HG02840 (cell line): ENCODE results near the gene SRRM1.
"Not testable (repeated sequence)": the region's sequence is repeated elsewhere in the genome, so short reads cannot be mapped to it uniquely, and the experiment has no call there.

ENCODE experiments used
- ATAC-seq: cut with Tn5 transposase; IDR thresholded peaks from one replicate; pipeline ENCODE4 v1.9.1; 2021; ENCODE audit warnings: mild to moderate bottlenecking, moderate library complexity, moderate number of reproducible peaks; ENCODE audit not compliant: unreplicated experiment, low FRiP score

SRRM1 gene

DNA sequence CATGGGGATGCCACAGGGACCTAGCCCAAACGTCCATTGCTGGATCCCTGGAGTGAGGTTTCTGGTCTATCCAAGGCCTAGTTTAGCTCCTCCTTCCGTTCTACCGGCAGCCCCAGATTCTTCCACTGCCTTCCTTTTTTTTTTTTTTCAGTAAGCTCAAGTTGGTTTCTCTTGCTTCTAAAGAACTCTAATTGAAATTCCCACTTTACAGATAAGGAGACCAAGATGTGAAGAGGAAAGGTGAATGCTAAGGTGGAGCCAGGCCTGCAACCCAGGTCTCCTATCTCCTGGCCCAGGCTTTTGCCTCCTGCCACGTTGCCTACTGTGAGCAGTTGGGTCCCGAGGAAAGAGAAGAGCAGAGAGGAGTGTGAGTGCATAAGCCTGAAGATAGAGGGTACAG, 70.6 kb downstream of the SRRM1 start:
- ATAC-seq, result no peak

DNA sequence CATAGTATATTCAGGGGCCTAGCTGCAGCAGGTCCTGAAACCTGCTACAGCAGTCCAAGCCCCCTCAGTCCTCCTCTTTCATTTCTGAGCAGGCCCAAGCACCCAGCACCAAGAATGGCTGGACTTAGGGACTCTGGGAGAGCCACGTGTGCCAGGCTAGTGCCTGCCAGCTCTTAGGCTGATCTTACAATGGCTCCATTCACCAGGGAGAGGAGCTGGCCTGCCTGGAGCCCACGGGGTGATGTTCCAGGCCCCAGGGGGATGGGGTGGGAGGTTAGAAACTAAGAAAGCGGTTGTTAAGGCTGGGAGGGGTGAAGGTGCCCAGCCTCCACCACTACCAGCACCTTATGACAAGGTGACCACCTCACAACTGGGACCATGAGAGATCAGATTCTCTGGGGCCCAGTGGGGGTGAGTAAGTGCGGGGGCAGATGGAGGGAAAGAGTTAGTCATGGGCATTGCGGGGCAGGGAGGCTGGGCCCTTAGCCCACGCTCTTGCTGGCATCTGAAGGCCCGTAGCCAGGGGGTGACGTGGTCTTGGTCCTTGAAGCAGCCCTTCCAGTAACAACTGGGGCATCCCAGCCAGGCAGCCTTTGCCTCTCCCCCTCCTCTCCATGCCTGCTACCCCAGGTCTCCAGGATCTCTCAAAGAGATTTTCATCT, 71.9 kb downstream of the SRRM1 start:
- no peak for ATAC-seq

DNA sequence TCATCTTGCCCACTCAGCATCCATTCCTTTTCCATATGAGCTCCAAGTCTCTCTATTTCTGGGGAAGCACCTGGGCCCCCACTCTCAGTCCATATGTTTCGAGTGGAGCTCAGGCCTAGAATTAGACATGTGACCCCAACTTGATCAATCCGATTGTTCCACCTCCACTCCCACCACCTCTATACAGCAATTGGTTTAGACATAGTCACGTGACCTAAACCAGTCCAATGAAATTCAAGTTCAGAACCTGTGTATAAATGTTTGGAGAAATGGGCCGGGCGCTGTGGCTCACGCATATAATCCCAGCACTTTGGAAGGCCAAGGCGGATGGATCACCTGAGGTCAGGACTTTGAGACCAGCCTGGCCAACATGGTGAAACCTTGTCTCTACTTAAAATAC, 72.6 kb downstream of the SRRM1 start:
- no peak for ATAC-seq

DNA sequence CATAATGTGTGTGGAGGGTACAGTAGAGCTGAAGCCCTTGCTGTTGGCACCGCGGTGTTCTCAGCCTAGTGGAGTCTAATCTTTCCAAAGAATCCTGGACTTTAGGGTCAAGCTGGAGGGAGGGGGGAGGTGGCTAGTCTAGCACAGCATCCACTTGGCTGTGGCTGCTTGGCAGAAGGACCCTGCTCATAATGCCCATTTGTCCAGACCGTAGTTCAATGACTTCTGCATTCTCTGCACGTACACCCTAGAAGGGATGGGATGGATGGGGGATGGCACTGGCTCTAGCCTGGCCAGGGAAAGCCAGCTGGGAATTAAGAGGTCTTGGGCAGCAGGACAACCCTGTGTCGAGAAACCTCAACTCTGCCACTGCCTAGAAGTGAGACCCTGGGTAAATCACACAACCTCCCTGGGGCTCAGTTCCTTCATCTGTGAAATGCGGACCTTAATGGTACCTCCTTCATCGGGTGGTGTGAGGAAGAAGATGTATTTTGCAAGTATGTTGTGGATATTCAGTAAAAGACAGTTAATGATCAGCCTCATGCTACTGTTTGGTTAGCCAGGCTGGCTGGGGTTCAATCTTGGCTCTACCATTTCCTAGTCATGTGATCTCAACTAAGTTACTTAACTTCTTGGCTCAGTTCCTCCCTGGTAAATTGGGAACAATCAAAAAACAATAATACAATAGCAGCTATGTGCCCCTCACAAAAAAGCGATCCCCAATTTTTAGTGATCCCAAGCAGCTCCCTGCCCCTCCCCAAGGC, 75.0 kb downstream of the SRRM1 start:
- ATAC-seq, result no peak

DNA sequence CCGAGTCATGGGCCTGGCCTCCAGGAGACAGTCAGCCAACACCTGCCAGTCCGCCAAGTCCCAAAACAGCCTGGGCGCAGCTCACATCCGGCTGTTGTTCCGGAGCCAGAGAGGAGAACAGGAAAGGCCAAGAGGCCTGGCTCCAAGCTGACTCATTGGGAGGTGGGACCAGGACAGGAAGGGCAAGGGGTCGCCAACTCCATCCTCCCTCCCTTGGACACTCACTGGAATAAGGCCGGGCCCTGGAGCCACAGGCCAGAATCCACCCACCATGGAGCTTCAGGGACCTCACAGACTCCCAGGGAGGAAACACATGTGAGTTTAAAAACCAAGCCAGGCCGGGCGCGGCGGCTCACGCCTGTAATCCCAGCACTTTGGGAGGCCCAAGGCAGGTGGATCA, 77.0 kb downstream of the SRRM1 start:
- ATAC-seq, result no peak

DNA sequence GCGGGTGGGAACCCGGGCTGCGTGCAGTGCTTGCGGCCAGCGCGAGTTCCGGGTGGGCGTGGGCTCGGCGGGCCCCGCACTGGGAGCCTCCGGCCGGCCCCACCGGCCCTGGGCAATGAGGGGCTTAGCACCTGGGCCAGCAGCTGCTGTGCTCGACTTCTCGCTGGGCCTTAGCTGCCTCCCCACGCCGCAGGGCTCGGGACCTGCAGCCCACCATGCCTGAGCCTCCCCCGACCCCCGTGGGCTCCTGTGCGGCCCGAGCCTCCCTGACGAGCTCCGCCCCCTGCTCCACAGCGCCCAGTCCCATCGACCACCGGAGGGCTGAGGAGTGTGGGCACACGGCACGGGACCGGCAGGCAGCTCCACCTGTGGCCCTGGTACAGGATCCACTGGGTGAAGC, 78.4 kb downstream of the SRRM1 start:
- ATAC-seq, result no peak

DNA sequence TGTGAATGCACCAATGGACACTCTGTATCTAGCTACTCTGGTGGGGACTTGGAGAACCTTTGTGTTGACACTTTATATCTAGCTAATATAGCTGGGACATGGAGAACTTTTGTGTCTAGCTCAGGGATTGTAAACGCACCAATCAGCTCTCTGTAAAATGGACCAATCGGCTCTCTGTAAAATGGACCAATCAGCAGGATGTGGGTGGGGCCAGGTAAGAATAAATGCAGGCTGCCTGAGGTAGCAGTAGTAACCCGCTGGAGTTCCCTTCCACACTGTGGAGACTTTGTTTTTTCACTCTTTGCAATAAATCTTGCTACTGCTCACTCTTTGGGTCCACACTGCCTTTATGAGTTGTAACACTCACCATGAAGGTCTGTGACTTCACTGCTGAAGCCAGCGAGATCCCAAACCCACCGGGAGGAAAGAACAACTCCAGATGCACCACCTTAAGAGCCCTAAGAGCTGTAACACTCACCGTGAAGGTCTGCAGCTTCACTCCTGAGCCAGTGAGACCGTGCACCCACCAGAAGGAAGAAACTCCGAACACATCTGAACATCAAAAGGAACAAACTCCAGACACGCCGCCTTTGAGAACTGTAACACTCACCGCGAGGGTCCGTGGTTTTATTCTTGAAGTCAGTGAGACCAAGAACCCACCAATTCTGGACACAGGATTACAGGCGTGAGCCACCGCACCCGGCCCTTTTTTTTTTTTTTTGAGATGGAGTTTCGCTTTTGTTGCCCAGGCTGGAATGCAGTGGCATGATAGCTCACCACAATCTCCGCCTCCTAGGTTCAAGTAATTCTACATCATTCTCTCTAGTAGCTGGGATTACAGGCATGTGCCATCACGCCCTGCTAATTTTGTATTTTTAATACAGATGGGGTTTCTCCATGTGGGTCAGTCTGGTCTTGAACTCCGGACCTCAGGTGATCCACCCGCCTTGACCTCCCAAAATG, 79.3 kb downstream of the SRRM1 start:
- ATAC-seq, result not testable (repeated sequence)
